CD4-positive, CD25-positive, alpha-beta regulatory T cell (primary cell): Measurements from ENCODE around the gene IL10RA. TPM values are rescaled to one million over a fixed set of nuclear protein-coding genes. Genes with fewer than 3 reads are reported as not detected.

Experiments used
- ATAC-seq, 2 donors: fragments of 150-1000 bp; cut with Tn5 transposase; one replicate each; pipeline ENCODE4 v1.10.0; 2021; ENCODE audit warnings: low read depth in 2 of 2, moderate number of reproducible peaks in 2 of 2, moderate library complexity in 1 of 2
- DNase-seq, 3 donors: peaks; one replicate each; pipeline versions ENCODE4 v3.0.0 to v3.0.0-alpha.2; 2012 to 2022; ENCODE audit warnings: mixed read lengths in 1 of 3
- H3K27ac ChIP-seq: one replicate; pipeline ENCODE4 v1.7.0; 2013; ENCODE audit warnings: mild to moderate bottlenecking, low read length; ENCODE audit not compliant: insufficient read depth, poor library complexity, severe bottlenecking
- H3K27me3 ChIP-seq: one replicate; pipeline ENCODE4 v1.7.0; 2013; ENCODE audit warnings: low read length; ENCODE audit not compliant: control insufficient read depth, insufficient read depth
- H3K36me3 ChIP-seq: one replicate; pipeline ENCODE4 v1.7.0; 2013; ENCODE audit warnings: mild to moderate bottlenecking, low read length, moderate library complexity; ENCODE audit not compliant: control insufficient read depth, insufficient read depth
- H3K4me1 ChIP-seq: 2 replicates; pipeline ENCODE4 v1.7.0; 2013; ENCODE audit warnings: mild to moderate bottlenecking, low read length; ENCODE audit not compliant: insufficient read depth, control insufficient read depth, poor library complexity, severe bottlenecking
- H3K4me3 ChIP-seq: one replicate; pipeline ENCODE4 v1.7.0; 2013; ENCODE audit warnings: low read depth, mild to moderate bottlenecking, low read length, moderate library complexity
- H3K9me3 ChIP-seq, 2 experiments: 1 replicate in 1 of 2; 2 replicates in 1 of 2; pipeline ENCODE4 v1.7.0; 2013; ENCODE audit warnings: low read length in 2 of 2, mild to moderate bottlenecking in 1 of 2, moderate library complexity in 1 of 2; ENCODE audit not compliant: control insufficient read depth in 2 of 2
- H3K27ac Mint-ChIP-seq, 3 donors: one replicate each; pipeline ENCODE4 v1.8.0; 2020 to 2022; ENCODE audit warnings: mild to moderate bottlenecking in 3 of 3, mixed read lengths in 3 of 3, moderate library complexity in 2 of 3
- H3K27me3 Mint-ChIP-seq: one replicate; pipeline ENCODE4 v1.8.0; 2022; ENCODE audit warnings: mild to moderate bottlenecking, mixed read lengths
- H3K36me3 Mint-ChIP-seq: one replicate; pipeline ENCODE4 v1.8.0; 2020; ENCODE audit warnings: mixed read lengths
- H3K4me1 Mint-ChIP-seq, 4 donors: one replicate each; pipeline ENCODE4 v1.8.0; 2020 to 2022; ENCODE audit warnings: mixed read lengths in 4 of 4, mild to moderate bottlenecking in 1 of 4
- H3K4me3 Mint-ChIP-seq, 4 donors: one replicate each; pipeline ENCODE4 v1.8.0; 2020 to 2022; ENCODE audit warnings: mild to moderate bottlenecking in 4 of 4, mixed read lengths in 4 of 4, moderate library complexity in 3 of 4
- H3K9me3 Mint-ChIP-seq, 7 donors: one replicate each; pipeline ENCODE4 v1.8.0; 2020 to 2022; ENCODE audit warnings: mixed read lengths in 7 of 7, mild to moderate bottlenecking in 3 of 7, moderate library complexity in 2 of 7
- polyA plus RNA-seq, 4 donors: library from polyadenylated mRNA; unstranded; fragments of 300-500 nt; fragmentation: Illumina TruSeq; gene quantifications; one replicate each; pipeline ENCODE4 v1.2.3, GENCODE V29; 2021
- total RNA-seq: library from RNA; stranded (reverse); gene quantifications from one replicate; pipeline ENCODE4 v1.2.3, GENCODE V29; 2022

The IL10RA gene
- total and polyA plus RNA-seq, 5 donors from 2014 or later = 572 to 666 (median 654) TPM

GRCh38 chr11:117953024-117953671, 33.0 kb upstream of the IL10RA start:
- peak overlapping the region; percentile 84 to 96 (median 88) for H3K4me3 Mint-ChIP-seq
- H3K9me3 Mint-ChIP-seq = peaks cover 0 to 12% (median 5%) of the 10 kb centered on the region in 7 donors
- Histone ChIP-seq H3K36me3 (no peaks in the 10 kb centered on the region), H3K4me3 (peak overlapping the region; percentile 83), H3K9me3 (no peaks in the 10 kb centered on the region), H3K4me1 (peaks cover 68% of the 10 kb centered on the region), H3K27me3 (no peaks in the 10 kb centered on the region), H3K27ac (peak overlapping the region; percentile 80)
- ATAC-seq (peak; percentile 17 to 31), DNase-seq (peak; percentile 18 to 84 (median 78))
- H3K36me3 Mint-ChIP-seq = peaks cover 18% of the 10 kb centered on the region
- H3K27ac Mint-ChIP-seq = peak overlapping the region; percentile 92 to 98 (median 93)
- H3K27me3 Mint-ChIP-seq = peaks cover 4% of the 10 kb centered on the region
- peaks cover 53 to 96% (median 70%) of the 10 kb centered on the region in 4 donors for H3K4me1 Mint-ChIP-seq

GRCh38 chr11:117958949-117959348, 27.2 kb upstream of the IL10RA start:
- no peaks in the 10 kb centered on the region for H3K27me3 ChIP-seq
- H3K9me3 ChIP-seq = peaks cover 0 to 8% of the 10 kb centered on the region in 2 experiments
- Mint-ChIP-seq H3K4me1 (peaks cover 39 to 75% (median 49%) of the 10 kb centered on the region in 4 donors), H3K4me3 (no peak overlapping the region), H3K36me3 (peaks cover 38% of the 10 kb centered on the region), H3K27ac (peak overlapping the region; percentile 40 to 46 (median 42)), H3K9me3 (peaks cover 7 to 22% (median 10%) of the 10 kb centered on the region in 7 donors), H3K27me3 (no peaks in the 10 kb centered on the region)
- no peak for DNase-seq
- no peak overlapping the region for H3K4me3 ChIP-seq
- H3K27ac ChIP-seq = no peak overlapping the region
- no peak for ATAC-seq
- H3K4me1 ChIP-seq = peaks cover 11% of the 10 kb centered on the region
- peaks cover 3% of the 10 kb centered on the region for H3K36me3 ChIP-seq

- H3K4me1 Mint-ChIP-seq = peaks cover 35 to 69% (median 47%) of the 10 kb centered on the region in 4 donors
- H3K9me3 Mint-ChIP-seq = peaks cover 7 to 22% (median 10%) of the 10 kb centered on the region in 7 donors
- peak in 1 of 3 donors; percentile 28 for DNase-seq
These were observed 26.6 kb upstream of the IL10RA start for GRCh38 chr11:117959438-117960149.

GRCh38 chr11:117960406-117960805, 25.8 kb upstream of the IL10RA start:
- Histone ChIP-seq H3K4me3 (no peak overlapping the region), H3K36me3 (peaks cover 3% of the 10 kb centered on the region), H3K4me1 (no peaks in the 10 kb centered on the region), H3K27ac (no peak overlapping the region), H3K27me3 (no peaks in the 10 kb centered on the region), H3K9me3 (peaks cover 0 to 8% of the 10 kb centered on the region in 2 experiments)
- DNase-seq = no peak
- no peak for ATAC-seq
- Mint-ChIP-seq H3K27ac (no peak overlapping the region), H3K27me3 (no peaks in the 10 kb centered on the region), H3K36me3 (peaks cover 42% of the 10 kb centered on the region), H3K9me3 (peaks cover 6 to 22% (median 10%) of the 10 kb centered on the region in 7 donors), H3K4me3 (peak overlapping the region in 1 of 4 donors; percentile 26), H3K4me1 (peaks cover 35 to 62% (median 50%) of the 10 kb centered on the region in 4 donors)

More at GRCh38 chr11:117959438-117960149, 26.6 kb upstream of the IL10RA start:
- H3K9me3 ChIP-seq = peaks cover 0 to 8% of the 10 kb centered on the region in 2 experiments
- no peaks in the 10 kb centered on the region for H3K27me3 ChIP-seq
- Mint-ChIP-seq H3K27me3 (no peaks in the 10 kb centered on the region), H3K27ac (peak overlapping the region in 1 of 3 donors; percentile 42), H3K36me3 (peaks cover 38% of the 10 kb centered on the region), H3K4me3 (no peak overlapping the region)
- H3K4me3 ChIP-seq = no peak overlapping the region
- H3K4me1 ChIP-seq = peaks cover 5% of the 10 kb centered on the region
- peaks cover 3% of the 10 kb centered on the region for H3K36me3 ChIP-seq
- no peak overlapping the region for H3K27ac ChIP-seq
- ATAC-seq = no peak

GRCh38 chr11:117961896-117962295, 24.3 kb upstream of the IL10RA start:
- Mint-ChIP-seq H3K4me3 (no peak overlapping the region), H3K36me3 (peaks cover 36% of the 10 kb centered on the region), H3K9me3 (peaks cover 5 to 22% (median 10%) of the 10 kb centered on the region in 7 donors), H3K27me3 (no peaks in the 10 kb centered on the region), H3K27ac (peak overlapping the region in 1 of 3 donors; percentile 26), H3K4me1 (peaks cover 29 to 51% (median 40%) of the 10 kb centered on the region in 4 donors)
- ATAC-seq (no peak), DNase-seq (no peak)
- Histone ChIP-seq H3K27ac (no peak overlapping the region), H3K4me1 (no peaks in the 10 kb centered on the region), H3K4me3 (no peak overlapping the region), H3K9me3 (peaks cover 0 to 8% of the 10 kb centered on the region in 2 experiments), H3K36me3 (peaks cover 3% of the 10 kb centered on the region), H3K27me3 (no peaks in the 10 kb centered on the region)

GRCh38 chr11:117962826-117963225, 23.4 kb upstream of the IL10RA start:
- H3K27me3 Mint-ChIP-seq = no peaks in the 10 kb centered on the region
- peaks cover 3 to 16% (median 10%) of the 10 kb centered on the region in 7 donors for H3K9me3 Mint-ChIP-seq
- Histone ChIP-seq H3K27me3 (no peaks in the 10 kb centered on the region), H3K27ac (no peak overlapping the region), H3K4me3 (no peak overlapping the region), H3K9me3 (peaks cover 0 to 8% of the 10 kb centered on the region in 2 experiments), H3K36me3 (peaks cover 3% of the 10 kb centered on the region), H3K4me1 (no peaks in the 10 kb centered on the region)
- H3K4me1 Mint-ChIP-seq = peaks cover 26 to 46% (median 34%) of the 10 kb centered on the region in 4 donors
- H3K27ac Mint-ChIP-seq = no peak overlapping the region
- ATAC-seq (no peak), DNase-seq (no peak)
- peaks cover 27% of the 10 kb centered on the region for H3K36me3 Mint-ChIP-seq
- no peak overlapping the region for H3K4me3 Mint-ChIP-seq

GRCh38 chr11:117966908-117967307, 19.3 kb upstream of the IL10RA start:
- peaks cover 28 to 50% (median 33%) of the 10 kb centered on the region in 4 donors for H3K4me1 Mint-ChIP-seq
- H3K9me3 Mint-ChIP-seq = peaks cover 0 to 2% (median 0%) of the 10 kb centered on the region in 7 donors
- H3K4me3 ChIP-seq = no peak overlapping the region
- H3K4me1 ChIP-seq = peaks cover 29% of the 10 kb centered on the region
- H3K4me3 Mint-ChIP-seq = no peak overlapping the region
- no peaks in the 10 kb centered on the region for H3K27me3 ChIP-seq
- no peak overlapping the region for H3K27ac Mint-ChIP-seq
- H3K27me3 Mint-ChIP-seq = no peaks in the 10 kb centered on the region
- no peaks in the 10 kb centered on the region for H3K36me3 ChIP-seq
- H3K27ac ChIP-seq = no peak overlapping the region
- no peak for ATAC-seq
- H3K36me3 Mint-ChIP-seq = peaks cover 4% of the 10 kb centered on the region
- no peak for DNase-seq
- H3K9me3 ChIP-seq = no peaks in the 10 kb centered on the region
